A673 (cell line): ENCODE results near the gene WDR38. TPM values are rescaled to one million over a fixed set of nuclear protein-coding genes. Genes with fewer than 3 reads are reported as not detected.
"Not testable (repeated sequence)": the region's sequence is repeated elsewhere in the genome, so short reads cannot be mapped to it uniquely, and the experiment has no call there.

Experiments
- BruUV-seq: library from RNA; stranded (reverse); fragments of 400-500 nt; replicated peaks from 2 replicates; lab custom pipeline; 2021; lab: Mats Ljungman, UMichigan
- CTCF ChIA-PET: fragments of 300-600 bp; sonication (Branson Sonifier 250); formaldehyde crosslinking; loops from one replicate; lab custom pipeline; 2022; ENCODE audit warnings: antibody characterized with exemption; lab: Charles Lee
- POLR2A ChIA-PET: fragments of 300-600 bp; sonication (Branson Sonifier 250); formaldehyde crosslinking; loops from one replicate; lab custom pipeline; 2022; ENCODE audit warnings: antibody characterized with exemption; ENCODE audit not compliant: low non-redundant PET; lab: Charles Lee
- DNase-seq: peaks from one replicate; pipeline ENCODE4 v3.0.0-alpha.2; 2015; ENCODE audit warnings: low spot score
- H3K27ac ChIP-seq: fragments of 200-600 bp; sonication (generic); 2 replicates; pipeline ENCODE4 v1.5.1; 2016; ENCODE audit warnings: mixed run types, low read depth, mild to moderate bottlenecking, mixed read lengths, antibody characterized with exemption, low read length; ENCODE audit not compliant: poor library complexity, severe bottlenecking
- H3K27me3 ChIP-seq: fragments of 200-600 bp; sonication (generic); replicated peaks from 2 replicates; pipeline ENCODE4 v1.6.1; 2017; ENCODE audit warnings: mixed run types, low read depth, mild to moderate bottlenecking, mixed read lengths, antibody characterized with exemption, low read length; ENCODE audit not compliant: insufficient read depth, poor library complexity
- H3K36me3 ChIP-seq: fragments of 200-600 bp; sonication (generic); 2 replicates; pipeline ENCODE4 v1.6.1; 2016; ENCODE audit warnings: mixed run types, mild to moderate bottlenecking, mixed read lengths, antibody characterized with exemption, low read length; ENCODE audit not compliant: insufficient read depth, poor library complexity, severe bottlenecking
- H3K4me1 ChIP-seq: fragments of 200-600 bp; sonication (generic); 2 replicates; pipeline ENCODE4 v1.6.1; 2017; ENCODE audit warnings: mixed run types, mild to moderate bottlenecking, mixed read lengths, antibody characterized with exemption, low read length; ENCODE audit not compliant: insufficient read depth, poor library complexity, severe bottlenecking
- H3K4me3 ChIP-seq: fragments of 200-600 bp; sonication (generic); 2 replicates; pipeline ENCODE4 v1.5.1; 2016; ENCODE audit warnings: low read depth, mixed run types, mild to moderate bottlenecking, mixed read lengths, low read length; ENCODE audit not compliant: poor library complexity, severe bottlenecking
- H3K9me3 ChIP-seq: fragments of 200-600 bp; sonication (generic); 2 replicates; pipeline ENCODE4 v1.6.1; 2016; ENCODE audit warnings: mixed run types, low read depth, mild to moderate bottlenecking, mixed read lengths, antibody characterized with exemption, low read length; ENCODE audit not compliant: poor library complexity, severe bottlenecking
- EZH2 ChIP-seq: fragments of 200-600 bp; sonication (generic); IDR thresholded peaks from 2 replicates; pipeline ENCODE4 v1.6.1; 2017; ENCODE audit warnings: borderline replicate concordance, low read depth, mild to moderate bottlenecking, mixed read lengths, antibody characterized with exemption, low read length; ENCODE audit not compliant: poor library complexity, severe bottlenecking
- intact Hi-C: fragments of 100-400 bp; cut with micrococcal nuclease; formaldehyde crosslinking; loops from one replicate; pipeline ENCODE4 v1.10.0; 2022; ENCODE audit not compliant: unreplicated experiment
- total RNA-seq: library from RNA; stranded (reverse); gene quantifications from 2 replicates; pipeline ENCODE4 v1.2.3, GENCODE V29; 2021
- TF ChIP-seq, protein P1 (sequence below): fragments of 300-800, 200-600 bp; sonication (generic); conservative IDR thresholded peaks from 2 replicates; pipeline ENCODE4 v1.5.1; 2017; ENCODE audit warnings: low read depth, mild to moderate bottlenecking, antibody characterized with exemption, low read length, moderate library complexity, mixed read lengths

The WDR38 gene
- total RNA-seq, 1 experiment from 2014 or later: not detected

GRCh38 chr9:124843456-124844034 is 9.7 kb upstream of the WDR38 start:
- no peaks in the 10 kb centered on the region for H3K27me3 ChIP-seq
- H3K27ac ChIP-seq: no peak overlapping the region
- H3K4me3 ChIP-seq: no peak overlapping the region
- DNase-seq: no peak
- H3K36me3 ChIP-seq: no peaks in the 10 kb centered on the region
- CTCF ChIA-PET: no interaction called here
- no TSS peak for BruUV-seq
- H3K9me3 ChIP-seq: no peaks in the 10 kb centered on the region
- intact Hi-C loops: no loop called here
- H3K4me1 ChIP-seq: no peaks in the 10 kb centered on the region
- POLR2A ChIA-PET: no interaction called here
- TF ChIP-seq, protein P1, sequence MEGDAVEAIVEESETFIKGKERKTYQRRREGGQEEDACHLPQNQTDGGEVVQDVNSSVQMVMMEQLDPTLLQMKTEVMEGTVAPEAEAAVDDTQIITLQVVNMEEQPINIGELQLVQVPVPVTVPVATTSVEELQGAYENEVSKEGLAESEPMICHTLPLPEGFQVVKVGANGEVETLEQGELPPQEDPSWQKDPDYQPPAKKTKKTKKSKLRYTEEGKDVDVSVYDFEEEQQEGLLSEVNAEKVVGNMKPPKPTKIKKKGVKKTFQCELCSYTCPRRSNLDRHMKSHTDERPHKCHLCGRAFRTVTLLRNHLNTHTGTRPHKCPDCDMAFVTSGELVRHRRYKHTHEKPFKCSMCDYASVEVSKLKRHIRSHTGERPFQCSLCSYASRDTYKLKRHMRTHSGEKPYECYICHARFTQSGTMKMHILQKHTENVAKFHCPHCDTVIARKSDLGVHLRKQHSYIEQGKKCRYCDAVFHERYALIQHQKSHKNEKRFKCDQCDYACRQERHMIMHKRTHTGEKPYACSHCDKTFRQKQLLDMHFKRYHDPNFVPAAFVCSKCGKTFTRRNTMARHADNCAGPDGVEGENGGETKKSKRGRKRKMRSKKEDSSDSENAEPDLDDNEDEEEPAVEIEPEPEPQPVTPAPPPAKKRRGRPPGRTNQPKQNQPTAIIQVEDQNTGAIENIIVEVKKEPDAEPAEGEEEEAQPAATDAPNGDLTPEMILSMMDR: no peak
- TF ChIP-seq EZH2: no peak

DNA sequence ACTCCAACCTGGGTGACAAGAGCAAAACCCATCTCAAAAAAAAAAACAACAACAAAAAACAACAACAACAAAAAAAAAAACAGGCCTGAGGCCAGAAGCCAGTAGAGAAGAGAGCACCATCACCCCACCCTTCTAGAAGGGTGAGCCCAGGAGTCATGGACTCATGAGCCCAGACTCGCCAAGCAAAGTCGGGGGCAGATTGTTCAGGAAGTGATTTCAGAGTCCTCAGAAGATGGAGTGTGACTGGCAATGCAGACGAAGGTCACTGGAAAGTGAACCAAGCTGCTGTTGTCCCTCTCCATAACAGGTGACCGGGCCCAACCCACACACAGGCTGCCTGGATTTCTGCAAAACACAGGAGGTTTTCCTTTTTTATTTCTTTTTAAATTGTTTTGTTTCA is 9.0 kb upstream of the WDR38 start:
- POLR2A ChIA-PET: no interaction called here
- Histone ChIP-seq H3K27me3 (no peaks in the 10 kb centered on the region), H3K9me3 (no peaks in the 10 kb centered on the region), H3K27ac (no peak overlapping the region), H3K4me1 (no peaks in the 10 kb centered on the region), H3K4me3 (no peak overlapping the region), H3K36me3 (no peaks in the 10 kb centered on the region)
- TF ChIP-seq, protein P1: no peak
- no peak for TF ChIP-seq EZH2
- DNase-seq: no peak
- intact Hi-C loops: no loop called here
- CTCF ChIA-PET: interaction anchor here (0.7 kb wide), 1 partner anchor 75 kb away, joined by 3 read pairs; no protein-coding TSS in a partner anchor
- no TSS peak for BruUV-seq

DNA sequence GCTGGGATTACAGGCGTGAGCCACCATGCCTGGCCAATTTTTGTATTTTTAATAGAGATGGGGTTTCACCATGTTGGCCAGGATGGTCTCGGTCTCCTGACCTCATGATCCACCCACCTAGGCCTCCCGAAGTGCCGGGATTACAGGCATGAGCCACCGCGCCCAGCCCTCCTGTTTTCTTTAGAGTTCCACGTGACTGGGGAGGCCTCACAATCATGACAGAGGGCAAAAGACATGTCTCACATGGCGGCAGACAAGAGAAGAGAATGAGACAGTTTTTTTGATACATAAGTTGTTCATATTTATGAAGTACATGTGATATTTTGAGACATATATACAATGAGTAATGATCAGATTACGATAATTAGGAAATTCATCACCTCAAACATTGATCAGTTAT is 6.8 kb upstream of the WDR38 start:
- H3K4me3 ChIP-seq, H3K27ac ChIP-seq: not testable (repeated sequence)

DNA sequence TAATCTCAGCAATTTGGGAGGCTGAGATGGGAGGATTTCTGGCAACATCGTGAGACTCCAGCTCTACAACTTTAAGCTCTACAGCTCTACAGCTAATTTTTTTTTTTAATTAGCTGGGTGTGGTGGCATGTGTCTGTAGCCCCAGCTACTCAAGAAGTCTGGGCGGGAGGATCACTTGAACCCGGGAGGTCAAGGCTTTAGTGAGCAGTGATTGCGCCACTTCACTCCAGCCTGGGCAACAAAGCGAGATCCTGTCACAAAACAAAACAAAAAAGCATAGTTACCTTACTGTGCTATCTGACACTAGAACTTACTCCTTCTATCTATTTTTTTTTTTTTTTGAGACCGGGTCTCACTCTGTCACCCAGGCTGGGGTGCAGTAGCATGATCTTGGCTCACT is 6.3 kb upstream of the WDR38 start:
- Histone ChIP-seq H3K4me3 (no peak overlapping the region), H3K9me3 (no peaks in the 10 kb centered on the region), H3K4me1 (no peaks in the 10 kb centered on the region), H3K27me3 (no peaks in the 10 kb centered on the region), H3K36me3 (no peaks in the 10 kb centered on the region), H3K27ac (no peak overlapping the region)
- BruUV-seq: no TSS peak
- DNase-seq: no peak
- no peak for TF ChIP-seq EZH2
- TF ChIP-seq, protein P1: no peak
- ChIA-PET CTCF (no interaction called here), POLR2A (no interaction called here)
- intact Hi-C loops: no loop called here

More for the DNA sequence above, 6.8 kb upstream of the WDR38 start:
- BruUV-seq, H3K27me3 ChIP-seq, H3K36me3 ChIP-seq, H3K9me3 ChIP-seq, POLR2A ChIA-PET, DNase-seq, intact Hi-C loops, H3K4me1 ChIP-seq: not testable (repeated sequence)
- CTCF ChIA-PET: interaction anchor here (0.6 kb wide), 1 partner anchor 8 kb away, joined by 3 read pairs; no protein-coding TSS in a partner anchor
